H7 (cell line): ENCODE results near the gene KCNMA1. TPM values are rescaled to one million over a fixed set of nuclear protein-coding genes. Genes with fewer than 3 reads are reported as not detected.

Source experiments
- DNase-seq: peaks from one replicate; pipeline ENCODE4 v3.0.0; 2012
- H3K27me3 ChIP-seq: 2 replicates; pipeline ENCODE4 v1.6.0; 2011; ENCODE audit warnings: mild to moderate bottlenecking, low read length; ENCODE audit not compliant: control insufficient read depth, insufficient read depth
- H3K36me3 ChIP-seq: replicated peaks from 2 replicates; pipeline ENCODE4 v1.5.1; 2011; ENCODE audit warnings: low read length; ENCODE audit not compliant: control insufficient read depth, insufficient read depth
- H3K4me3 ChIP-seq: 2 replicates; pipeline ENCODE4 v1.5.1; 2011; ENCODE audit warnings: low read depth, mild to moderate bottlenecking, control low read depth, low read length, moderate library complexity; ENCODE audit not compliant: insufficient read depth
- total RNA-seq: library from RNA; depleted of rRNA; stranded (reverse); fragments of >200 nt; shearing (Covaris generic); gene quantifications from 2 replicates; pipeline ENCODE4 v1.2.3, GENCODE V29; 2014

KCNMA1 gene
- total RNA-seq, 1 experiment from 2014 or later: 0.94 TPM

DNA sequence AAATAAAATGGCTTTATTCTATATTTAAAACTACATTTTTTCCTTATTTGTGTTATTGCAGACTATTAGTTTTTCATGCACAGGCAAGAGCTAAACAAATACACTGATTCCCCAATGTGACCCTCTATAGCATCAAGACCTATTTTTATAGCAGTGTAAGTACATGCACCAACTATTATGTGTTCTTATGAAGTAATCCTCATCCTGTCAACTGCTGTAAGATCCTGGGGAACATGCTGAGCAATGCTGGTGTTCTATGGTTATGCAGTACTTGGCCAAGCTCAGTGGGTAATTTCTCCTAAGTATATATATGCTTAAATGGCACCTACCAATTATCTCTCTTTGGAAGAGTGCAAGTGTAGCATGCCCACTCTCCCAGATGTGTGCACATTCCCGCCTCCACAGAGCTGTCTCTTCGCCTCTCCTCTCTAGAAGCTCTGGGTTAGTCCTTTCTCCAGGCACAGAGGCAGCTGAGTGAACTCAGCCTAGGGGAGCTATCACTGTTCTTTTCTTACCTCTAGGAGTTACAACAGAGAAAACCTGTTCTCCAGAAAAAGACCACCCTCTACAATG is 428.8 kb downstream of the KCNMA1 start:
- no peaks in the 10 kb centered on the region for H3K27me3 ChIP-seq
- no peak overlapping the region for H3K4me3 ChIP-seq
- no peaks in the 10 kb centered on the region for H3K36me3 ChIP-seq
- no peak for DNase-seq

DNA sequence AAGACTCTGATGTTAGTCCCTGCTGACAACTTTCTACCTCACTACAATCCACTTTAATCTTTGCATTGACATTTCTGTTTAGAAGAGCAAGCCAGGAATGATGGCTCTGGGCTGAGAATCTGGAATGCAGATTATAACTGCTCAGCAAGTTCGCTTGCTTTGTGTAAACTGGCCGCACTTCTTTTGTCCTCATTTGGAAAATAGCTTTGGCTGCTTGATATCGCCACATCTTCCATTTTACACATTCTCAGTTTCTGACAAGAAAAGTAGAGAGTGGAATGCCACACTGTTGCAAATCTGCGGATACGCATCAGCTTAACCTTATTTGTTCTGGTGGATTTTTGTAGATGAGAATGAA is 429.8 kb downstream of the KCNMA1 start:
- Histone ChIP-seq H3K36me3 (no peaks in the 10 kb centered on the region), H3K27me3 (no peaks in the 10 kb centered on the region), H3K4me3 (no peak overlapping the region)
- DNase-seq: no peak

DNA sequence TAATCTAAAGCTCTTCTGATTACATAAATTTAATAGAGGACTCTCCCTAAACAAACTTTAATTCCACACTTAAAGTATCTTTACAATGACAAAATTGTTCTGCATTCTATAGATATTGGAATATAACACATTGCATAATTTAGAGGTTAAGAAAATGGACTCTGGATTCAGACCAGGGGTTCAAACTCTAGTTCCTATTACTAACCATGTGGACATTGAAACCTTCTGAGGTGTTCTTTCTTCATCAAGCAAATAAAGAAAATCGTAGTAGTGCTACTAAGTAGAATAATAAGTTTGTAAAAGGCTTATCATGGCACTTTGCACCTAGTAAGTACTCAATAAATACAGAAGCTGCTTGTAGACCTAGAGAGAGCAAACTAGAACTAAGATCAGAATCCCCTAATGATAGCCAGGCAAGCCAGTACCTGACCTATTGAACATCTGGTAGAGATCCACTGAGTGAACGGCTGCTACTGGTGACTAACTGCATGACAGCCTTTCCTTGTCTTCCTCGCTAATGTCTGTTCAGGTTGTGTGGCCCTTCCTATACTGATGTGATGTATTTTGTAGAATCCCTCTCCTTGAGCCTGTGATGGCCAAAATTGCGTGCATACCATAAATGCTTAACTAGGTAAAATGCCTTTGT is 430.3 kb downstream of the KCNMA1 start:
- DNase-seq: no peak
- Histone ChIP-seq H3K27me3 (no peaks in the 10 kb centered on the region), H3K4me3 (no peak overlapping the region), H3K36me3 (no peaks in the 10 kb centered on the region)

DNA sequence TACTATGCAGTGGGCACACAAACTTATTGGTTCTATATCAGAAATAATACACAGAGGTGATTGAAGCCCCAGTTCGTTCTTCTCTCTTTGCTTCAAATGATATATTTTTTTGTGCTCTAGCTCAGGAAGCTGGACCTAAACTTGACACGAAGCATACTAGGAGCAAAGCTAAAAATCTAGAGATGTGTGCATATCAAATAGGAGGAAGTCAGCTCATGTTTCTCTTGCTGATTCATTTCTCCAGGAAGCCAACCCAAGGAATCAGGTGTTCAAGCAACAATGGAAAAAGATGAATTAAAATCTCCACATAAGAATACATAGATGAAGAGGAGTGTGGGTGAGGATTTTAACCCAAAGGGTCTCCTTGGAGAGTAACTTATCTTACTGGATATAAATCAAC is 432.5 kb downstream of the KCNMA1 start:
- Histone ChIP-seq H3K4me3 (no peak overlapping the region), H3K36me3 (no peaks in the 10 kb centered on the region), H3K27me3 (no peaks in the 10 kb centered on the region)
- no peak for DNase-seq

DNA sequence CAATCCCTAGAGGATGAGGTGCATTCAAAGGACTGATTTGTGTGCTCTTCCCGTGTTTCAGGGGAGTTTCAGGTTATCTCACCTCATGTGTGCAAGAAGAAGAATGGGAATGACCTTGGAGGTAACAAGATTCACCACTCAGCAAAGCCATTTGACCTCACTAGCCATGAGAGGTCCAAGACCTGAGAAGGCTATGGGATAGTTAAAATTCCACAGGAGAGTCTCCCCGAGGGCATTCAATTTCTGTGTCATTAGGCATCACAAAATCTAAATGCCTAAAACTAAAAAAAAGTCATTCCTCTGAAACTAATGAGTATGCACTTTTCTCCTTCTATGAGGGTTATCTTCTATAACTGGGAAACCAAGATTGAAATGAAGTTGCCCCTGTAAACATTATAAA is 433.4 kb downstream of the KCNMA1 start:
- no peaks in the 10 kb centered on the region for H3K36me3 ChIP-seq
- H3K4me3 ChIP-seq: no peak overlapping the region
- H3K27me3 ChIP-seq: no peaks in the 10 kb centered on the region
- no peak for DNase-seq

DNA sequence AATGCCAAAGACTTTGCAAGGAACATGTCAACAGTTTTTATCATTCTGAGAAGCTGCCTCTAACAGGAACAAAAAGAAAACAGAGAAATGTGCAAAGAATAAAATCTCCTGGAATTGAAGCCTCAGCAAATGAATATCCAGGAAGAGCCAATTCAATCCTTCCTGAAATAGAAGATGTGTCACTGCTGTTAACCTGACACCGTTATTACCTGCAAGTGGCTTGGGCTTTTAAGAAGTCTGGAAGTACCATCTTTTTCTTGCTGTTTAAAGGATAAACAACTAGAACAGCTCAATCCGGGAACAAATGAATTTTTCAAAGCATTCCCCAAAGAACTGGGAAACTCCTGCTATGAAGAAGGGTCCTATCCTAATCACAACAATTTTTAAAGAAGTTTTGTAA is 434.8 kb downstream of the KCNMA1 start:
- no peaks in the 10 kb centered on the region for H3K27me3 ChIP-seq
- no peaks in the 10 kb centered on the region for H3K36me3 ChIP-seq
- DNase-seq: no peak
- H3K4me3 ChIP-seq: no peak overlapping the region

DNA sequence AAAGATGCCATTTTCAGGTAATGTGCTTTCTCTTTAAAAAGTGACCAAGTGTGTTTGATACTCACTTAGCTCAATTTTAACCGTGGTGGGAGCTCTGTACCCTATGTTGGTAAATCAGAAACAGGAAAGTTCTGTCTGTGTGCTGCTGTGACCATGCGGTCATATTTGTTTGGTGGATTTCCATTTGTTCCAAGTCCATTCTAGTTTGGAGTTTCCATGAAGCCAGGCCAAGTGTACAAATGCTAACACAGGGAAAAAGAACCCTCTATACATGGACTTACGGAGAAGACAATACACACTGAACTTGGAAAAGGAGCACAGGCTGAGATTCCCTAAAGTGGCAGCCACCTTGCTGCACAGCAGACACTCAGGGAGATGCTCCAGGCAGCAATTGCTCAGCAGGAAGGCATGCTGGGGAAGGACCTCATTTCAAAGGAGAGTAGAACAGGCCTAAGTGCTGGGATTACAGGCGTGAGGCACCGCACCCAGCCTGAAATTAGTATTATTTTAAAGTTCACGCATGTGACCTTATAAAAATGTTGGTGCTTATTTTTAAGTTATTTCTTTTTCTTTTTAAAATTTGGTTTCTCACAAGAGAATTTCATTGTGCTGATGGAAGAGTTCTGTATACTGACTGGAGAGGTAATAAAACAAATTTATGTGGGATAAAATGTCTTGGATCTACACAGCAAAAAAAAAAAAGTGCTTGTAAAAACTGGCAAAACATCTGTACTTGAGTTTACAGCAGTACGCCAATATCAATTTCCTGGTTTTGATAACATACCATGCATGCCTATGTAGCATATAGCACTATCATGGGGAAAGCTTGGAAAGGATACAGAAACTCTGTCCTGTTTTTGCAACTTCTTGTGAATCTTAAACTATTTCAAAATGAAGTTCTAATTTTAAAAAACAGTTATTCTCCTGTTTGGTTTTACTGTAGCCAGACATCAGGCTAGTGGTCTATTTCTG is 436.2 kb downstream of the KCNMA1 start:
- Histone ChIP-seq H3K36me3 (no peaks in the 10 kb centered on the region), H3K4me3 (no peak overlapping the region), H3K27me3 (no peaks in the 10 kb centered on the region)
- DNase-seq: no peak

DNA sequence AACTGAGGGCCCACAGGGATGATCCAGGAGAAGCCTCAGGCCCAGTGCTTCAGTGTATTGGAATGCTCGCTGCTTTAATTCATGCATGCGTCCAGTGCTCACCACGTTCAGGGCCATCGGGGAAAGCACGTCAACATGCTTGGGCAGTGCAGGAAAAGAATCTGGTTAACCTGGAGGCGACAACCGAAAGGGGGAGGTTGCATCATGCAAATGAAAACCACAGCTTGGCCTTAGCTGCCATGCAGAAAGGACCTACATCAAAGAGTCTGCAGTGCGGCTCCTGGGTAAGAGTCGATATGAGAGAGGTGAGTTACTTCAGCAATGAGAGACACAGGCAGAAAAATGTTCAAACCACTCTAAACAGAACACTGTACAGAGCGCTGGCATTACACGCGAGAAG is 440.1 kb downstream of the KCNMA1 start:
- H3K4me3 ChIP-seq: no peak overlapping the region
- H3K27me3 ChIP-seq: no peaks in the 10 kb centered on the region
- DNase-seq: no peak
- H3K36me3 ChIP-seq: no peaks in the 10 kb centered on the region

DNA sequence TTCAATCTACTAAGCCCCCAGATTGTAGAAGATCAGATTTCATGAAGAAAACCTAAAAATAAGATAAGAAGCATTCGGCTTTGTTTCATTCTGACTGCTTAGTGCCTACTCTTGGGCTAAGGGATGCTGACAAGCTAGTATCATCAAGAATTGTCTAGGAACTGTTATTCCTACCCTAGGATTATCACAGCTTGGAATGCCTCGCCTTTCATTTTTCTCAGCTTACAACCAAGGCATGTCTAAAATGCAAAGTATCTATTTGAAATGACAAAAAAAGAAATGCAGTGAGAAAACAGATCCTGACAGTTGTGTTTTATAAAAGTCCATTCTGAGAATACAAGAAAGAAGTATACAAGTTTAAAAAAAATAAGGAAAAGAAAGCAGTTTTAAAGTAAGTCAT is 441.0 kb downstream of the KCNMA1 start:
- no peaks in the 10 kb centered on the region for H3K27me3 ChIP-seq
- DNase-seq: no peak
- no peaks in the 10 kb centered on the region for H3K36me3 ChIP-seq
- H3K4me3 ChIP-seq: no peak overlapping the region

DNA sequence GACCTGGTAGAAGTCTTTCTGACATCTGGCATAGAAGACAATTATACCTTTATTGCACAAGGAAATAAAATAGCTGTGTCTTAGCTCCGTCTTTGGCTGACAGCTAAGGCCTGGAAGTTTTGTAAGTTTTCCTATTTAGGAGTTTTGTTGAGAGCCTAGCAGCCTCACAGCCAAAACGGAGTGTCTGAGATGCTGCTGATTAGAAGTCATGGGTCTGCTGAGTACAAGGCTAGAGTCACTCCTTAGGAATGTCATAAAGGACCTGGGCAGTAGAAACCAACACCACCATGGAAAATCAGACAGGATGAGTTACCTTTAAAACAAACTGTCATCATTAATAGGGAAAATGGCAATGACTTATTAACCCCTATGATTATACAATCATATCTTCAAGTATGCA is 442.5 kb downstream of the KCNMA1 start:
- Histone ChIP-seq H3K27me3 (no peaks in the 10 kb centered on the region), H3K36me3 (no peaks in the 10 kb centered on the region), H3K4me3 (no peak overlapping the region)
- DNase-seq: no peak

DNA sequence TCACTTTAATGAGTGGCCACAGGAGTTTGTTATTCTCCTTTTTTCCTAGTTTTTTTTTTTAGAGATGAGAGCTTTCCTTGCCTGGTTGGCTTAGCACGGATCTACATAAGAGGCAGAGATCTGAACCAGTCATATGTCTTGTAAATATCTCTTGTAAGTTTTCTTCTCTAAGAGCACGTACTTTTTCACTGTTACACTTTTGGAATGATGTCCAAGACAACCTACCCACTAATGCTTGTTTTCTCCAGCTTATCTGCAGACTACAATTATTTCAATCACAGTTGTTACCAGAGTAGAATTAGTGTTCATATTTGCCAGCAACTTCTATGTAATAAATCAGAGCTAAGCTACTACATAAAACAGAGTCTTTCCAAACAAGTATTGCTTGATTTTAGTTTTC is 444.6 kb downstream of the KCNMA1 start:
- H3K36me3 ChIP-seq: no peaks in the 10 kb centered on the region
- H3K4me3 ChIP-seq: no peak overlapping the region
- no peak for DNase-seq
- H3K27me3 ChIP-seq: no peaks in the 10 kb centered on the region

DNA sequence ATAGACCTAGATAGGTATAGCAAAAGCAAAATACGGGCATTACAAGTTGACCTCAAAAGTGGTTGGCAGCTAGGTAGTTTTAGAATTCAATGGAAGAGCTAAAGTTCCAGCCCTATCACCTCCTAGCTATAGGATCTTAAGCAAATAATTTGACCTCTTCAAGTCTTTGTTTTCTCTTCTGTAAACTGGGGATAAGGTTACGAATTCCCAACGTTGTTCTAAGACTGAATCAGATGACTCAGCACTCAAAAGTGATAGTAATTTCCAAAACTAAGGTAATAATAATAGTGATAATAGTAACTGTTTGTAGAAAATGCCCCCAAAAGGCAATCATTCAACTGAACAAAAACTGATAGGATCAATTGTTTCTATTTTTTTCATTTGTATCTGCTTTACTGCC is 445.2 kb downstream of the KCNMA1 start:
- no peaks in the 10 kb centered on the region for H3K36me3 ChIP-seq
- no peak for DNase-seq
- no peak overlapping the region for H3K4me3 ChIP-seq
- H3K27me3 ChIP-seq: no peaks in the 10 kb centered on the region

DNA sequence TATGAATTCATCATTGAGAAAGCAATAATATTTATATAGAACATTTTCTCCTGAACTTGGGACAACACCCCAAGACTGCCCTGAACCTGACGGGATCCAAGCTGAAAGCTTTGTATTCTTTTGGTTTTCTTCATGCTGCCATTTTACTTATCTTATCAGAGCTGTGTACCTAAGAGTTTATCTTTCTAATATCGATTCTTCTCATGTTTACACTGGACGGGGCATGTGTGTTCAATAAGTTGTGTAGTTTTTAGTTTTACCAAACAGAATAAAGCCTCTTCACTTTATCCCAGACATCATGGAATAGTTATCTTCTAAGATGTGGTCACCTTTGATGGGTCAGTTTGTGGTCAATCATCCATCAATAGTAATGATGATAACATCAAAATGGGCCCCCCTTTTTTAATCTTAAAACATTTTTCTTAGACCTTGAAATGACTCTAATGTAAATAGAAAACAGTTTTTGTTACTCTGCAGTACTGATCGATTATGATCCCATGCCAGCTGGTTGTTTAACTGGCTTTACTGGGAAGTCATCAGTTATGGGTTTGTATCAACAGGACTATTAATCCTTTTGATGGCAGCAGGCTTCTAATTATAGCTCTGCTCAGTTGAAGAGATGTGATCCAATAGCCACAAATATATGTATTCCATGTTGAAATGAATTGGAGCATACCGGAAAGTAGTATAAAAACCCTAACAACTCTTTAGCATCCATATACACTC is 446.1 kb downstream of the KCNMA1 start:
- Histone ChIP-seq H3K4me3 (no peak overlapping the region), H3K27me3 (no peaks in the 10 kb centered on the region), H3K36me3 (no peaks in the 10 kb centered on the region)
- no peak for DNase-seq

DNA sequence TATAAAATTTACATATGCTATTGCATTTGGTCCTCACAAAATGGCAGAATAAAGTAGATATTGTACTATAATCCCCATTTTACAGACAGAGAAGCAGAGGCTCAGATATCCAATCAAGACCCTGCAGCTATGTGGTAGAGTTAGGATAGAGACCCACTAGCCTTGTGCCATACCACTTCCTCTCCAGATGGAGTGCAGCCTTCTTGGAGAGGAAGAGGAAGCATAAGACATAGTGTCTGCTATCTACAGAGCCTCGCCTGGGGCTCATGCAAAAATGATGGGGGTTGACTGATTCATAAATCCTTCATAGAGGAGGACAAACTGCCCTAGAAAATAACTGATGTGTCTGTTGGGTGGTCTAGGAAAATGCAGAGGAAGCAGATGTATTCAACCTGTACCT is 447.3 kb downstream of the KCNMA1 start:
- H3K4me3 ChIP-seq: no peak overlapping the region
- no peaks in the 10 kb centered on the region for H3K27me3 ChIP-seq
- no peak for DNase-seq
- no peaks in the 10 kb centered on the region for H3K36me3 ChIP-seq
